Measurements from ENCODE around the gene UBE2E3. TPM values are rescaled to one million over a fixed set of nuclear protein-coding genes. Genes with fewer than 3 reads are reported as not detected.

The UBE2E3 gene
- total and polyA plus RNA-seq, 2 experiments from 2014 or later, result 151 to 211 TPM

GRCh38 chr2:181005326-181005655, 24.9 kb downstream of the UBE2E3 start:
- no peak for DNase-seq (ENCODE audit: low spot score)
- H3K9me3 ChIP-seq (ENCODE audit: low read depth), result no peaks in the 10 kb centered on the region
- H3K79me2 ChIP-seq, result peaks cover 99% of the 10 kb centered on the region
- no peak overlapping the region for H3K4me3 ChIP-seq
- no peaks in the 10 kb centered on the region for H3K36me3 ChIP-seq (replicated peaks; ENCODE audit: insufficient read depth, low read depth)
- no peaks in the 10 kb centered on the region for H3K4me1 ChIP-seq (ENCODE audit: insufficient read depth)
- H3K9me2 ChIP-seq (replicated peaks; ENCODE audit: insufficient read depth), result no peaks in the 10 kb centered on the region
- H3K4me2 ChIP-seq, result no peak overlapping the region
- H3K27me3 ChIP-seq, result no peaks in the 10 kb centered on the region
- H3K27ac ChIP-seq, result no peak overlapping the region
- H2AFZ ChIP-seq, result no peak overlapping the region
- H4K20me1 ChIP-seq (ENCODE audit: insufficient read depth, poor library complexity, severe bottlenecking), result peaks cover 27% of the 10 kb centered on the region
- no peak for TF ChIP-seq CTCF (IDR thresholded peaks at IDR 0.05; ENCODE audit: poor library complexity)
- no peak for TF ChIP-seq EZH2 (IDR thresholded peaks at IDR 0.05; ENCODE audit: borderline replicate concordance)
- no peak for TF ChIP-seq EZH2phosphoT487 (IDR thresholded peaks at IDR 0.05; ENCODE audit: low read depth, severe bottlenecking, unreplicated experiment)

GRCh38 chr2:181005809-181006208, 25.4 kb downstream of the UBE2E3 start:
- Histone ChIP-seq H2AFZ (no peak overlapping the region), H3K9me3 (ENCODE audit: low read depth) (no peaks in the 10 kb centered on the region), H3K36me3 (replicated peaks; ENCODE audit: insufficient read depth, low read depth) (no peaks in the 10 kb centered on the region), H3K4me2 (no peak overlapping the region), H4K20me1 (ENCODE audit: insufficient read depth, poor library complexity, severe bottlenecking) (peaks cover 27% of the 10 kb centered on the region), H3K27ac (no peak overlapping the region), H3K4me1 (ENCODE audit: insufficient read depth) (no peaks in the 10 kb centered on the region), H3K4me3 (no peak overlapping the region), H3K79me2 (peaks cover 99% of the 10 kb centered on the region), H3K27me3 (no peaks in the 10 kb centered on the region), H3K9me2 (replicated peaks; ENCODE audit: insufficient read depth) (no peaks in the 10 kb centered on the region)
- TF ChIP-seq CTCF (IDR thresholded peaks at IDR 0.05; ENCODE audit: poor library complexity) (no peak), EZH2 (IDR thresholded peaks at IDR 0.05; ENCODE audit: borderline replicate concordance) (no peak), EZH2phosphoT487 (IDR thresholded peaks at IDR 0.05; ENCODE audit: low read depth, severe bottlenecking, unreplicated experiment) (no peak)
- no peak for DNase-seq (ENCODE audit: low spot score)
- 83% methylated on average over 1 of the region's 1 CpG for WGBS (ENCODE audit: low lambda C conversion rate, missing lambda C conversion rate)

GRCh38 chr2:181007086-181007837, 26.9 kb downstream of the UBE2E3 start:
- no peak for TF ChIP-seq EZH2 (IDR thresholded peaks at IDR 0.05; ENCODE audit: borderline replicate concordance)
- no peak for TF ChIP-seq EZH2phosphoT487 (IDR thresholded peaks at IDR 0.05; ENCODE audit: low read depth, severe bottlenecking, unreplicated experiment)
- no peak for TF ChIP-seq CTCF (IDR thresholded peaks at IDR 0.05; ENCODE audit: poor library complexity)
- Histone ChIP-seq H3K36me3 (replicated peaks; ENCODE audit: insufficient read depth, low read depth) (no peaks in the 10 kb centered on the region), H3K27ac (no peak overlapping the region), H3K79me2 (peaks cover 99% of the 10 kb centered on the region), H3K4me3 (no peak overlapping the region), H3K27me3 (no peaks in the 10 kb centered on the region), H3K4me1 (ENCODE audit: insufficient read depth) (no peaks in the 10 kb centered on the region), H2AFZ (no peak overlapping the region), H4K20me1 (ENCODE audit: insufficient read depth, poor library complexity, severe bottlenecking) (peaks cover 38% of the 10 kb centered on the region), H3K4me2 (no peak overlapping the region), H3K9me3 (ENCODE audit: low read depth) (no peaks in the 10 kb centered on the region), H3K9me2 (replicated peaks; ENCODE audit: insufficient read depth) (no peaks in the 10 kb centered on the region)
- DNase-seq (ENCODE audit: low spot score), result no peak
- 93% methylated on average over 4 of the region's 4 CpGs for WGBS (ENCODE audit: low lambda C conversion rate, missing lambda C conversion rate)

Measured in hepatocyte (in vitro differentiated cells).